GM21717 (cell line): ENCODE results near the gene MAP3K1.

Source experiments
- ATAC-seq: cut with Tn5 transposase; IDR thresholded peaks from one replicate; pipeline ENCODE4 v1.9.1; 2021; ENCODE audit warnings: mild to moderate bottlenecking, moderate library complexity; ENCODE audit not compliant: unreplicated experiment

Gene MAP3K1

DNA sequence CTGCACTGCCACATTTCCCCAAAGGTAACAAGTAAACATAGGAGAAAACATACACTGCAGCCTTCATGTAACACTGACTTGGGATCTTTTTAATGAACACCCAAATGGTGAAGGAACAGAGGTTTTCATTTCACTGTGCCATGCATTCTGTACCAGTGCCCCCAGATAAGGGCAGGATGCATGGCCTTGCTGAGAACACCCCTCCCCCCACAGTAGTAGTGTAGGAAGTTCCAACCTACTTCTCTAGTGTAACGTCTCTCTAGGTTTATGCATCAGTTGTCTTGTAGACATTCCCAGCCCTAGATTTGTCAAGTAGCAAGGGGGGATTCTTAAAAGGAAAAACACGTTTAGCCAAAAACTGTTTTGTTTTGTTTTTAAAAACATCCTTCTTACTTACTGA, 29.9 kb downstream of the MAP3K1 start:
- ATAC-seq, result no peak

DNA sequence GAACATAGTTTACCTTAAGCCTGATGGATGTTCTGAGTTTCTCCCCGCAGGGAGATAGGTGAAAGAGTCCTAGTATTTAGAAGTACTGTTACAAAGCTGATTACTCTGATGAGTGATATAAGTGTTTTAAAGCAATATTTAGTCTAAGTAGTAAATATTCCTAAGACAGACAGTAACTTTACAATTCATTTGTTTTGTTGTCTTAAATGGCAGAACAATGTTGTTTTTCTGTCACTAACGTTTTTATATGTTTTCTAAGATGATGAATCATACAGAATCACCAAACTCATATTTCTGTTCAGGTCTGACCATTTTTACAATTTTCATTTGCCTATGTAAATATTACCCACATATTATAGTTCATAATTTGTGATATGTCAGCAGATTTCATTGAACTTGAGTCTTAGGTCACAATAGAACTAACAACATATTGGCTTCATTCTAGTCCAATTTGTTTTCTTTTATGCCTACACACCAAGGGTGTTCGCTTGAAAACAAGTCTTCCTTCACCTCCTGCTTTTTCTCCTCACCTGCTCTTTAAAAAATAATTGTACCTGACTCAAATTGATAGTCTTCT, 30.6 kb downstream of the MAP3K1 start:
- no peak for ATAC-seq

DNA sequence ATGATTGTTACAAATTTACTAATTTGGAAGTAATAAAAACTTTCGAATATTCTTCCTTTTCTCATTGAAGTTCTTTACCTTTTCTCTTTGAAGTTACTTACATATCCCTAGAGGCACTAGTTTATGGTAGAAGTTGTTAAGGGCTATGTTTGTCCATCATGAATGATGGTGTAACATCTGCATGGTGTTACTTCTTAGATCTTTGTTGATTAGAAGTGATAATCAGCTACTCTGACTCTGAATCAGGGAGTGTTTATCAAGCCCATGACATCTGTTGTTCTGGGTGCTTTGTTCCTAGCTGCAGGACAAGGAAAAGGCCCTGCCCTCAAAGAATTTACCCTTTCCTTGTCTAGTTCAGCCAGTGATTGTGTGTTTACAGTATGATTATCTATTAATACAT, 32.9 kb downstream of the MAP3K1 start:
- no peak for ATAC-seq

DNA sequence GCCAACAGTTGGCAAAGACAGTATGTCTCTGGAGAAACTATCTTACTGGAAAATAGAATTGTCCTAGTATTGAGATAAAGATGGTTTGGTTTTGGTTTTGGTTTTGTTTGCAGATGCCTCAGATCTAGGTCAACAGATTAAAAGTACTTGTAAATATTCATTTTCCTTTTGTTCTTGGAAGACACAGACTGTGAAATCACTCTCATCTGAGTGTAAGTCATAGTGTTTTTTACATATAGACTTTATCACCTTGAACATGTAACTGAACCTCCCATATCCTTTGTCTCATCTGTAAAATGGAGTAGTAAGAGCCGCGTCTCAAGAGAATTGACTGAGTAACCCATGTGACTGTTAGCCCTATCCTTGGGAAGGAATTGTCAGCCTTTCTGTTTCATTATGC, 34.3 kb downstream of the MAP3K1 start:
- ATAC-seq, result no peak

DNA sequence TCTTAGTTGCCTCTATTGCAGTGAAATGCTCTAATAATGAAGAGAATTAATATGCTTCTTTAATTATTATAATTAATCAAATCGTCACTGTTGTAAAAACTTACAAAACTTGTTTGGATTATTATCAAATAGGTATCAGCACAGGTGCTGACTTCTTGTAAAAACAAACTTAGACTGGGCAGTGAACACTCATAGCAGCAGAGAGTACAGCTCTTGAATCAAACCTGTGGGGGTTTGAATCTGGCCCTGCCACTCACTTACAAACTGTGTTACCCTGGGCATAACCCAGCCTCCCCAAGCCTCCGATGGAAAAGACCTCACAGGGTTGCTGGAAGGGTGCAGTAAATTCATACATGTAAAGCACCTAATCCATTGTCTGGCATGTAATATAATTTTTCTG, 35.1 kb downstream of the MAP3K1 start:
- no peak for ATAC-seq

DNA sequence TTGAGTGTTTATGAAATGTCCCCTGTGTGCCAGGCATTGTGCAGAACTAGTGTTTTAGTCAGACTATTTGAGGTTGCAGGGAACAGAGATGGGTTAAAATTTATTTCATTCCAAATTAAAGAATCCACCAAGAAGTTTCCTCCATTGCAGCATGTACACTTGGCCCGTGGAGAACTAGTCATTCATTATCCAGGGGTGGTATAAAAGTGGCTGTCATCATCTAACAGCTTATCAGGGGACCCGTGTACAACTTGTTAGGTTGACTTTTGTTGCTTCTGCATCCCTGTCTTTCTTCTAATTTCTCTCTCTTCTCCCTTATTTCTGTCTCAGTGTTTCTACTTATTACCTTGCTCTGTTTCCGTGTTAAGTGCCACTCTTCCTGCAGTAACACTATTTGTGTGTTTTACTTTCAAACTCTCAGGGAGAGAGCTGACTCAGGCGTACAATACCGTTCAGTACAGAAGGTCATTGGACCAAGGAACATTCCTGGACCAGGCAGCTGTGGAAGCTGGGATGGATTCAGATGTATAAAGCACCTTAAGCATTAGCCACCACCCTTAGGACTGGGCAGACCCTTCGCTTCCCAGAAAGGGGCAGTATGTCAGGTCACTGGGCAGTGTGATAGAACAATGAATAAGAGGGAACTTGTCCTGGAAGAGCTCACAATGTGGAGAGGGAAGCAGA, 36.1 kb downstream of the MAP3K1 start:
- no peak for ATAC-seq

DNA sequence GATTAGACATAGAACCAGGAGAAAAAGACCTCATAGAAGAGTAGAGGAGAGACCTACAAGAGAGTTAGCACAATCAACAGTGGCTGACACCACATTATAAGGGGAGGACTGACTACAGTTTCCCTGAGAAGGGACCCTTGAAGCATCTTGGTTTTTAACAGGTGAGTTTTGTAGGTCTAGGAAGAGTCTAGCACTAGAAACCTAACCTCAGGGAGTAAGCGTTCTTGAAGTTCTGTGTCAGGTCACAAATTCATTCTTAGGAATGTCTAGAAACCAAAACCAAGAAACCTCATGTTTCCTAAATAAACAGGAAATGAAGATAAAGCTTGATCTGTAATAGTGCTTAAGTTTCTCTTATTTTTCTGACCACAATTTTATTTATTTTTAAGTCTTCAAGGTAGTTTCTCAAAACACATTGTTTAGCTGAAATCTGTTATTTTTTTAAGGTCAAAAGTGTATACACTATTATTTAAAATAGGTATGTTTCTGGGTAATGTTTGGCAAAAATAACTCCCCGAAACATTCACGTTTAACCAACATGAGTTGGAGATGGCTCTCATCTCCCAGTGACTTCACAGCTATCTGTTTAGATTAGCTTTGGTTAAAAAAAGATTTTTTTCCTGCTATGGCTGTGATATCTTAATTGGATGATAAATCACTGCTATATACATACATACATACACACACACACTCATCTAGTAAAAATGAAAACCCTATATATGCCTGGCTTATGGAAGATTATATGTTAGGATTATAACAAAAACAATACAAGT, 37.1 kb downstream of the MAP3K1 start:
- no peak for ATAC-seq

DNA sequence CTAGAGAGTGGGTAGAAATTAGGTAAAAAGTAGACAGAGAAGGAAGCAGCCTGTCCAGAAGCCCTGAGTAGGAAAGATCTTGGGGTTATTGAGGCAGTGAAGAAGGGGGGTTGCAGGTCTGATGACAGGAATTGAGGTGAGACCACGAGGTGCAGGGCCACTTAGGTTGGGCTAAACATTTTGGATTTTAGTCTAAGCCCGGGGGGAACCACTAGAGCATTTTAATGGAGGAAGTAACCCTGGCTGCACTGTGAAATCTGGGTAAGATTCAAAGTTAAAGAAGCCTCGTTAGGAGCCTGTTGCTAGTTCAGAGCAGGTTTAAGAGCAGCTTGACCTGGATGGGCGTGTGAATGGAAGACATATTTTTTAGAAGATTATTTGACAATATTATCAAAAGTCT, 38.3 kb downstream of the MAP3K1 start:
- no peak for ATAC-seq

DNA sequence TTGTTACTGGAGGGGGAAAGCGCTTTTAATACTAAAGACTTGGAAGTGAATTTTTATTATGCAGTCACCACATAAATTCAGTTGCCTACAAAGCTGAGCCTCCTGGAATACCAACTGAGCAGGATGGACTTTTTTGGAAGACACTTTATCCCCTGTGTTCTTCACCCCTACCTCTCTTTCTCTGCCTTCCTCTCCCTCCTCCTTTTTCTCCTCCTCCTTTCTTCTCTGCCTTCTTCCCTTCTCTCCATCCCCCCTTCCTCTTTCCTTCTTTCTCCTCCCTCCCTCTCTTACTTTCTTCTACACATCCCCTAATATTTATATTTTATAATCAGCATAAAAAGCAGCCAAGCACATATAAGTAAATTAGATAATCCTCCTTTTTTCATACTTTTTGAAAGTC, 39.6 kb downstream of the MAP3K1 start:
- no peak for ATAC-seq

DNA sequence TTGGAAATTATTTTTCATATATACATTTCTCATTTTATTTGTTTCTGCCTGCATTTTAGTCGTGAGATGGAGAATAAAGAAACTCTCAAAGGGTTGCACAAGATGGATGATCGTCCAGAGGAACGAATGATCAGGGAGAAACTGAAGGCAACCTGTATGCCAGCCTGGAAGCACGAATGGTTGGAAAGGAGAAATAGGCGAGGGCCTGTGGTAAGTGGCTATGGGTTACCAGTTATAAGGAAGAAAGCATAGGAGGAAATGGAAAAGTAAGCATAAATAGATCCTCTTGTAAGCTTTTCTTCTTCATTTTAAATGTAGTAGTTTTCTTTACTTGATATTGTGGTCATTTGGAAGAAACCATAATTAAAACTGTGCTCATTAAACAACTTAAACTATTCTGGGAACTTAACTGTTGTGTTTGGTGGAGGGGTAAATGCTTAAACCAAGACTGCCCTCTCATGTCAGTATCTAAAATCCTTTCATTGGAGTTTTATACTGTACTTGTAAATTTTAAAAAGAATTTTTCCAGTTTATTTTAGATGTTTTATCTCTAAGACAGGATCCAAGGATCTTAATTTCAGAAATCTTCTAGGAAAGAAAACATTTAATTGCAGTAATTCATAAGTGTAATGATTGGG, 41.3 kb downstream of the MAP3K1 start:
- no peak for ATAC-seq

DNA sequence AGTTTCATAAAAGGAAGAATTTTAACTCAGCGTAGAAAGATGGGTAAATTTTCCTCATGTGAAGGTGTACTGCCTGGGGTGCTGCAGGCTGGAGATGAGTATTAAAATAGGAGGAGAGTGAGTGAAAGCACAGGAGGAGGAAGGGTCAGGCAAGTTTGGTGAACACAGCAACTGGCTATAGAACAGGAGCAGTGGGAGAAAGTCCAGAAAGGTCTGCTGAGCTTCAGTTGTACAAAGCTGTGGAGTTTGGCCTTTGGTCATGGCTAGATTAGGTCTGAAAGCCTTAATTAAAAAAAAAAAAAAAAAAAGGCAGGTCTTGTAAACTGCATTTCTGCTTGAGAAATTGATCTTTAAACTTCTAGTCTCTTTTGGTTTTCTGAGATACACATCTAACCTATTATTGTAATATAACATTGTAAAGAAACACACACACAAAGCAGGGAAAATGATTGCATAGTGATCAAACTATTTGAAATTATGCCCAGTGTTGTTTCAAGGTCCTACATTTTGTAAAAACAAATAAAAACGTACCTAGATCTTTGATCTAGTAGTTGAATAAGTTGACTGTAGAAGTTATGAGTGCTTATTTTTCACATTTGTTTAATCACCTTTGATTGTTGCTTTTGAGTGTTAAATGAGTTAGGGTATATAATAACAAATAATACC, 43.6 kb downstream of the MAP3K1 start:
- no peak for ATAC-seq

DNA sequence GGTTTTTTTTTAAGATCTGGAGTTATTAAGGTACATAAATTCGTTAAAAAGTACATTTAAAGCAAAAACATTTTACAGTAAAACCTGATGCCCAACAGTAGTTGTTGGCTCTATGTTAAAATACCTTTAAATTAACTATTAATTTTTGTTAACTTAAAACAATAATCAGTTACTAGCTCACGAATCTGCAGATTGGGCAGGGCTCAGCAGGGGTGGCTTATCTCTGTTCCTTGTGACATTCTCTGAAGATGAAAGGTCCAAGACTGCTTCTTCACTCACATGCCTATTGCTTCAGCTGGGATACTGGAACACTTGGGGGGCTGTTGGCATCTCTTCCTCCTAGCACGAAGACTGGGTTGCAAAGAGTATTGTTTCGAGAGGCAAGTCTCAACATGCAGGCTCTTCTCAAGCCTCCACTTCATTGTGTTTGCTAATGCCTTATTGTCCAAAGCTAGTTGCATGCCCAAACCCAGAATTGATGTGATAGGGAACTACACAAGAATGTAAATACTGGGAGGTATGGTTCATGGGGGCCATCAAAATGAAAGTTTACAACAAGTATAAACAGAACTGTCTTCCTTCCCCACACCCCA, 46.6 kb downstream of the MAP3K1 start:
- no peak for ATAC-seq

DNA sequence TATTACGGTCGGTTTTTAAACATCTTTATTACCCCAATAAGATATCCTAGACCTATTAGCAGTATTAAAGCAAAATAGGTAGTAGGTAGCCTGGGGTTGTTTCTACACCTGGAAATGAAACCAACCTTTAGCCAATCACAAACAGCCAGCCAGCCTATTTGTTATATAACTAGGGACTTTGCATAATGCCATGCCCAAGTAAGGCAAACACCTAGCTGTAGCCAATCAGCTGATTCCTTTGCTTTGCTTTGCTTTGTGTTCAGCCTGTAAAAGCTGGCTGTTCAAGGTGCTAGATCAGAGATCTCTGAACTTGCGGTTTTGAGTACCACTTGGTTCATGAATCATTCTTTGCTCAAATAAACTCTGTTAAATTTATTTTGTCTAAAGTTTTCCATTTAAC, 47.6 kb downstream of the MAP3K1 start:
- ATAC-seq, result no peak

DNA sequence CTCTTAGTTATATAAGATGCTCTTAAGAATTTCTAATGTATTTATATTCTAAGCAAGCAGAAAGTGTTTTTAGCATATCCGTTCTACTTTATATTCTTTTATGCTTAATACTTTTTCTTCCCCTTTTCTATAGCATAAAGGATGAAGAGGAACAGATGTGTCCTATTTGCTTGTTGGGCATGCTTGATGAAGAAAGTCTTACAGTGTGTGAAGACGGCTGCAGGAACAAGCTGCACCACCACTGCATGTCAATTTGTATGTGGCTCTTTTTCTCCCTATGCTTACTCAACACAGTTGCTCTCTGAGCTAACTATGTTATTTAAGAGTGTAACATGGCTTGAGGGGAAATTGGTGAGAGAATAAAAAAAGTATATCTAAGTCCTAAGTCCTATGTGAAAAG, 56.4 kb downstream of the MAP3K1 start:
- no peak for ATAC-seq

DNA sequence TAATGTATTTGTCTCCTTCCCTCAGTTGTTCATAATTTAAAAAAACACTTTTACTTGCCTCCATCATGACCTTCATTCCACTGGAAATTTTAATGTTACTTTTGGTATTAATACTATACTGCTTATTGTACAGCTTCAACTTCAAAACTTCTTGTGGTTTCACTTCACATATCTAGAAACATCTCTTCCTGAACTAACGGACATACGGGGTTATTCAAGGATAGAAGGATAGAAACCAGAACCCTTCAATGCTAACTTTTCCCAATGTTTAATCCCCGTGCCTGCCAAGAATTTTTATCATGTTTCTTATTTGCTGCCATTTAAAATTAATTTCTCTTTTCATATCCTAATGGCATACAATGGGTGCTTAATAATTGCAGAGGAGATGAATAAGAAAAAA, 57.7 kb downstream of the MAP3K1 start:
- ATAC-seq, result no peak

DNA sequence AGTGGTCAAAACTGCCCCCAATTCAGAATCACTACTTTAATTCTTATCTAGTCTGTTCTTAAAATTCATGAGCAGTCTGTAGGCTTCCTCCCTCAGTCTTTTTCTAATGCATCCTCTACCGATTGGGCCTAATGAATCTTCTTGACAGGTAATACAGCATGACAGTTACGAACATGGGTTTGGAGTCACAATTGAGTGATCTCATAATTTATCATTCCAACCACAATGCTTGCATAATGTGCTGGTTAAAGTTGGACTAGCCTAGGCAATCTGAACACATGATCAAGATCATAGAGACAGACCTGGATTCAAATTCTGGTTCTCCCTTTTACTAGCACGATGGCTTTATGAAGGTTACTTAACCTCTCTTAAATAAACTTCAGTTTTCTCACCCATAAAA, 61.0 kb downstream of the MAP3K1 start:
- no peak for ATAC-seq

DNA sequence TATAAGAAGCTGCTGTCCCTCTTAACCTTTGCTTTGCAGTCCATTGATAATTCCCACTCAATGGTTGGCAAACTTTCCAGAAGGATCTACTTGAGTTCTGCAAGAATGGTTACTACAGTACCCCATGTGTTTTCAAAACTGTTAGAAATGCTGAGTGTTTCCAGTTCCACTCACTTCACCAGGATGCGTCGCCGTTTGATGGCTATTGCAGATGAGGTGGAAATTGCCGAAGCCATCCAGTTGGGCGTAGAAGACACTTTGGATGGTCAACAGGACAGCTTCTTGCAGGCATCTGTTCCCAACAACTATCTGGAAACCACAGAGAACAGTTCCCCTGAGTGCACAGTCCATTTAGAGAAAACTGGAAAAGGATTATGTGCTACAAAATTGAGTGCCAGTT, 66.2 kb downstream of the MAP3K1 start:
- ATAC-seq, result no peak

DNA sequence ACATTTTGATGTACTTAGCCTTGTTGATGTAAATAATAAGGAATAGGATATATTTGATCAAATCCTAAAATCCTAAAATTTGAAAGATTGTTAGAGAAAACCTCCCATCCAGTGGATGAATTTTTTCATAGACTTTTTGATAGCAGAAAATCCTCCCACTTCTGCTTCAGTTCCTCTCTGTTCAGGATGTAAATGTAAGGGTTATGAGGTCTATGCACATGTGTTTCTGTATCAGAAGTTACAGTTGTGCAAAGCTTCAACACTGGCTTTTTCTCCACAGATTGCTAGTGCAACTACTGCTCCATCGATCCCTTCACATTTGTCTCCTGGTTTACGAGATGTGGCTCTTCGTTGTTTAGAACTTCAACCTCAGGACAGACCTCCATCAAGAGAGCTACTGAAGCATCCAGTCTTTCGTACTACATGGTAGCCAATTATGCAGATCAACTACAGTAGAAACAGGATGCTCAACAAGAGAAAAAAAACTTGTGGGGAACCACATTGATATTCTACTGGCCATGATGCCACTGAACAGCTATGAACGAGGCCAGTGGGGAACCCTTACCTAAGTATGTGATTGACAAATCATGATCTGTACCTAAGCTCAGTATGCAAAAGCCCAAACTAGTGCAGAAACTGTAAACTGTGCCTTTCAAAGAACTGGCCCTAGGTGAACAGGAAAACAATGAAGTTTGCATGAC, 78.1 kb downstream of the MAP3K1 start:
- no peak for ATAC-seq

DNA sequence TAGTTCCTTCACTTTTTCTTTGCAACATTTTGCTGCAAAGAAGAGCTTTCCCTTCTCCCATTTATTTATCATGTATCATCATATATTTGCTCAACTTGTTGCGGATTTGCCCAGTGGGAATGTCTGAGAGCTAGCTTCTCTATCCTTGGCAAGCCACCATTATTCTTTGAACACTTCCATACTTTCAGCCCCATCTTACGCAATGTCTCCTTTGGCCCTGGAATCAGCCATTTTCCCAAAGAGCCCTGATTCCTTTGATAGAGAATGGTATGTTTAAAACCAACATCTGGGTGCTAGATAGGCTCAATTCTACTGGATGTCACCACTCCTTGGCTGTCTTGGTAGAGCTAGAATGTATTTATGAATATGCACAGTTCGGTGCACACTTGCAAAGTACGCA, 81.4 kb downstream of the MAP3K1 start:
- ATAC-seq, result no peak

DNA sequence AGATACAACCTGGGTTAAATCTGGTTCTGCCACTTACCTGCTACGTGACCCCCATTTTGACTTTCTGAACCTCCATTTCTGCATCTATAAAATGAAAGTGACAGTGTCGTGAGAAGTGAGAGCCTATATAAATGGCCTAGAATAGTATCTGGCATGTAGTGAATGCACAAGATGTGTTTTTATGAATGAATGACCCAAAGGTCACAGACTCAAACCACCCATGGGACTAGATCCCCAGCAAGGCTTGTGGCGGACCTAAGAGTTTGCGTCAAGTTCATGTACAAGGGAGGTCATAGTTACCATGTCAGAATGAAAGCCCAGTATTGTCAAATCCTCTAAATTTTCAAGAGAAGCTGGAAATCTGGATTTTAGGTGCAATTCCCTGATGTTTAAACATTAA, 82.9 kb downstream of the MAP3K1 start:
- ATAC-seq, result no peak
